ENCODE data around the gene DAB2. TPM values are rescaled to one million over a fixed set of nuclear protein-coding genes. Genes with fewer than 3 reads are reported as not detected.

The DAB2 gene
- total RNA-seq, 2 experiments from 2014 or later: not detected

- no peaks in the 10 kb centered on the region for H3K4me1 Mint-ChIP-seq
- no peak overlapping the region for H3K27ac Mint-ChIP-seq
- H3K9me3 Mint-ChIP-seq: no peaks in the 10 kb centered on the region
- ChIA-PET CTCF (no interaction called here), POLR2A (no interaction called here)
- DNase-seq: no peak
- H3K27me3 Mint-ChIP-seq: peaks cover 14% of the 10 kb centered on the region
- H3K4me3 Mint-ChIP-seq: no peak overlapping the region
- no peaks in the 10 kb centered on the region for H3K36me3 Mint-ChIP-seq (ENCODE audit: low read depth)
Observed at GRCh38 chr5:39441838-39442237, 17.1 kb upstream of the DAB2 start.

GRCh38 chr5:39440958-39441624 lies 16.3 kb upstream of the DAB2 start:
- ChIA-PET POLR2A (no interaction called here), CTCF (no interaction called here)
- peaks cover 12% of the 10 kb centered on the region for H3K27me3 Mint-ChIP-seq
- no peaks in the 10 kb centered on the region for H3K4me1 Mint-ChIP-seq
- H3K9me3 Mint-ChIP-seq: no peaks in the 10 kb centered on the region
- no peaks in the 10 kb centered on the region for H3K36me3 Mint-ChIP-seq (ENCODE audit: low read depth)
- no peak for DNase-seq
- no peak overlapping the region for H3K4me3 Mint-ChIP-seq
- no peak overlapping the region for H3K27ac Mint-ChIP-seq

GRCh38 chr5:39440192-39440957 lies 15.6 kb upstream of the DAB2 start:
- POLR2A ChIA-PET: no interaction called here
- peaks cover 12% of the 10 kb centered on the region for H3K27me3 Mint-ChIP-seq

GRCh38 chr5:39439582-39440162 lies 14.9 kb upstream of the DAB2 start:
- ChIA-PET CTCF (no interaction called here), POLR2A (no interaction called here)
- H3K9me3 Mint-ChIP-seq: no peaks in the 10 kb centered on the region
- H3K4me1 Mint-ChIP-seq: no peaks in the 10 kb centered on the region
- H3K27me3 Mint-ChIP-seq: peaks cover 11% of the 10 kb centered on the region
- H3K27ac Mint-ChIP-seq: no peak overlapping the region
- no peak overlapping the region for H3K4me3 Mint-ChIP-seq
- DNase-seq: no peak
- no peaks in the 10 kb centered on the region for H3K36me3 Mint-ChIP-seq (ENCODE audit: low read depth)

More at GRCh38 chr5:39440192-39440957, 15.6 kb upstream of the DAB2 start:
- Mint-ChIP-seq H3K36me3 (ENCODE audit: low read depth) (no peaks in the 10 kb centered on the region), H3K4me1 (no peaks in the 10 kb centered on the region), H3K27ac (no peak overlapping the region), H3K9me3 (no peaks in the 10 kb centered on the region), H3K4me3 (no peak overlapping the region)
- CTCF ChIA-PET: no interaction called here
- no peak for DNase-seq

- Mint-ChIP-seq H3K4me3 (no peak overlapping the region), H3K9me3 (no peaks in the 10 kb centered on the region), H3K27ac (no peak overlapping the region), H3K27me3 (peaks cover 11% of the 10 kb centered on the region), H3K36me3 (ENCODE audit: low read depth) (no peaks in the 10 kb centered on the region), H3K4me1 (no peaks in the 10 kb centered on the region)
- DNase-seq: no peak
- ChIA-PET CTCF (no interaction called here), POLR2A (no interaction called here)
Observed at GRCh38 chr5:39437467-39437866, 12.7 kb upstream of the DAB2 start.

- H3K4me3 Mint-ChIP-seq: no peak overlapping the region
- peaks cover 10% of the 10 kb centered on the region for H3K27me3 Mint-ChIP-seq
- no peak for DNase-seq
- H3K27ac Mint-ChIP-seq: no peak overlapping the region
- H3K4me1 Mint-ChIP-seq: no peaks in the 10 kb centered on the region
- no peaks in the 10 kb centered on the region for H3K36me3 Mint-ChIP-seq (ENCODE audit: low read depth)
- POLR2A ChIA-PET: no interaction called here
- H3K9me3 Mint-ChIP-seq: no peaks in the 10 kb centered on the region
- CTCF ChIA-PET: no interaction called here
Observed at GRCh38 chr5:39433848-39434247, 9.1 kb upstream of the DAB2 start.

- H3K27me3 Mint-ChIP-seq: peaks cover 10% of the 10 kb centered on the region
- no peak overlapping the region for H3K4me3 Mint-ChIP-seq
- H3K4me1 Mint-ChIP-seq: no peaks in the 10 kb centered on the region
- ChIA-PET CTCF (no interaction called here), POLR2A (no interaction called here)
- H3K36me3 Mint-ChIP-seq (ENCODE audit: low read depth): no peaks in the 10 kb centered on the region
- no peak for DNase-seq
- H3K9me3 Mint-ChIP-seq: no peaks in the 10 kb centered on the region
- H3K27ac Mint-ChIP-seq: no peak overlapping the region
Observed at GRCh38 chr5:39432696-39433530, 8.1 kb upstream of the DAB2 start.

GRCh38 chr5:39430461-39430860 lies 5.7 kb upstream of the DAB2 start:
- H3K36me3 Mint-ChIP-seq (ENCODE audit: low read depth): no peaks in the 10 kb centered on the region
- POLR2A ChIA-PET: no interaction called here
- no peak overlapping the region for H3K27ac Mint-ChIP-seq
- H3K27me3 Mint-ChIP-seq: peaks cover 25% of the 10 kb centered on the region
- H3K9me3 Mint-ChIP-seq: no peaks in the 10 kb centered on the region
- H3K4me3 Mint-ChIP-seq: no peak overlapping the region
- no peak for DNase-seq
- no peaks in the 10 kb centered on the region for H3K4me1 Mint-ChIP-seq
- CTCF ChIA-PET: no interaction called here

GRCh38 chr5:39428640-39429039 lies 3.9 kb upstream of the DAB2 start:
- Mint-ChIP-seq H3K27ac (no peak overlapping the region), H3K4me3 (no peak overlapping the region), H3K9me3 (no peaks in the 10 kb centered on the region), H3K27me3 (peaks cover 43% of the 10 kb centered on the region), H3K4me1 (peaks cover 7% of the 10 kb centered on the region), H3K36me3 (ENCODE audit: low read depth) (no peaks in the 10 kb centered on the region)
- no peak for DNase-seq
- ChIA-PET CTCF (no interaction called here), POLR2A (no interaction called here)

- ChIA-PET POLR2A (no interaction called here), CTCF (no interaction called here)
- Mint-ChIP-seq H3K36me3 (ENCODE audit: low read depth) (no peaks in the 10 kb centered on the region), H3K27me3 (peaks cover 53% of the 10 kb centered on the region), H3K4me3 (no peak overlapping the region), H3K27ac (no peak overlapping the region), H3K4me1 (peaks cover 7% of the 10 kb centered on the region), H3K9me3 (no peaks in the 10 kb centered on the region)
- DNase-seq: no peak
Observed at GRCh38 chr5:39427633-39428032, 2.9 kb upstream of the DAB2 start.

GRCh38 chr5:39427229-39427628 lies 2.4 kb upstream of the DAB2 start:
- no peak for DNase-seq
- Mint-ChIP-seq H3K36me3 (ENCODE audit: low read depth) (no peaks in the 10 kb centered on the region), H3K27me3 (peaks cover 57% of the 10 kb centered on the region), H3K27ac (no peak overlapping the region), H3K4me1 (peaks cover 7% of the 10 kb centered on the region), H3K4me3 (no peak overlapping the region), H3K9me3 (no peaks in the 10 kb centered on the region)
- CTCF ChIA-PET: no interaction called here
- POLR2A ChIA-PET: no interaction called here

GRCh38 chr5:39426746-39427105 lies 1.9 kb upstream of the DAB2 start:
- ChIA-PET CTCF (interaction anchor here (1.3 kb wide), 1 partner anchor 51 kb away, joined by 5 read pairs; no protein-coding TSS in a partner anchor), POLR2A (no interaction called here)
- H3K9me3 Mint-ChIP-seq: no peaks in the 10 kb centered on the region
- H3K27ac Mint-ChIP-seq: no peak overlapping the region
- H3K4me1 Mint-ChIP-seq: peaks cover 7% of the 10 kb centered on the region
- H3K27me3 Mint-ChIP-seq: peaks cover 58% of the 10 kb centered on the region
- H3K4me3 Mint-ChIP-seq: no peak overlapping the region
- no peak for DNase-seq
- no peaks in the 10 kb centered on the region for H3K36me3 Mint-ChIP-seq (ENCODE audit: low read depth)

- DNase-seq: no peak
- Mint-ChIP-seq H3K4me3 (no peak overlapping the region), H3K36me3 (ENCODE audit: low read depth) (no peaks in the 10 kb centered on the region), H3K9me3 (no peaks in the 10 kb centered on the region), H3K27me3 (peaks cover 57% of the 10 kb centered on the region), H3K4me1 (peaks cover 7% of the 10 kb centered on the region), H3K27ac (no peak overlapping the region)
- CTCF ChIA-PET: interaction anchor here (1.3 kb wide), 1 partner anchor 50 kb away, joined by 5 read pairs; no protein-coding TSS in a partner anchor
- POLR2A ChIA-PET: no interaction called here
Observed at GRCh38 chr5:39426051-39426745, 1.4 kb upstream of the DAB2 start.
